SK-N-SH (cell line): Measurements from ENCODE around the gene FOXA3. TPM values are rescaled to one million over a fixed set of nuclear protein-coding genes. Genes with fewer than 3 reads are reported as not detected.

Experiments used
- CTCF ChIA-PET: fragments of 300-600, 350-600 bp; formaldehyde crosslinking; extraction: SDS; loops from one replicate; lab custom pipeline; 2021; lab: Yijun Ruan, JAX
- POLR2A ChIA-PET: fragments of 350-600 bp; sonication (Branson Sonifier 250); formaldehyde crosslinking; extraction: SDS; loops from one replicate; lab custom pipeline; 2020; ENCODE audit warnings: antibody characterized with exemption, inconsistent platforms; lab: Yijun Ruan, JAX
- DNase-seq: peaks from one replicate; pipeline ENCODE4 v3.0.0; 2012
- H2AFZ ChIP-seq: fragments of 200-600 bp; sonication (generic); 2 replicates; pipeline ENCODE4 v1.8.1; 2016; ENCODE audit warnings: antibody characterized with exemption, mild to moderate bottlenecking, low read depth
- H3F3A ChIP-seq: fragments of 200-600 bp; sonication (generic); replicated peaks from 2 replicates; pipeline ENCODE3; 2016; ENCODE audit warnings: antibody characterized with exemption, mild to moderate bottlenecking; ENCODE audit not compliant: insufficient read depth
- H3K27ac ChIP-seq, 2 experiments: fragments of 200-500 bp in 1 of 2; fragments of 200-600 bp in 1 of 2; sonication (Bioruptor generic) in 1 of 2; sonication (generic), shearing (Covaris generic) in 1 of 2; 2 replicates each; pipeline versions ENCODE4 v1.5.1 to v1.6.1; 2014 to 2016; ENCODE audit warnings: low read depth in 2 of 2, inconsistent platforms in 1 of 2, low read length in 1 of 2, mild to moderate bottlenecking in 1 of 2, mixed read lengths in 1 of 2
- H3K27me3 ChIP-seq: fragments of 200-600 bp; sonication (generic), shearing (Covaris generic); 2 replicates; pipeline ENCODE4 v1.6.1; 2016; ENCODE audit warnings: mixed run types; ENCODE audit not compliant: insufficient read depth
- H3K36me3 ChIP-seq, 2 experiments: fragments of 200-500 bp in 1 of 2; fragments of 200-600 bp in 1 of 2; sonication (Bioruptor generic) in 1 of 2; sonication (generic) in 1 of 2; replicated peaks in 1 of 2; 2 replicates each; pipeline versions ENCODE3 to v1.5.1; 2014 to 2016; ENCODE audit warnings: low read length in 1 of 2, mild to moderate bottlenecking in 1 of 2; ENCODE audit not compliant: insufficient read depth in 2 of 2, control insufficient read depth in 1 of 2
- H3K4me1 ChIP-seq, 2 experiments: fragments of 200-500 bp in 1 of 2; fragments of 200-600 bp in 1 of 2; sonication (Bioruptor generic) in 1 of 2; sonication (generic), shearing (Covaris generic) in 1 of 2; 2 replicates each; pipeline versions ENCODE4 v1.5.1 to v1.6.1; 2014 to 2016; ENCODE audit warnings: low read depth in 1 of 2, low read length in 1 of 2, mixed run types in 1 of 2; ENCODE audit not compliant: insufficient read depth in 2 of 2, control insufficient read depth in 1 of 2
- H3K4me2 ChIP-seq: fragments of 200-600 bp; sonication (generic), shearing (Covaris generic); 2 replicates; pipeline ENCODE4 v1.6.1; 2017; ENCODE audit warnings: mixed run types
- H3K4me3 ChIP-seq, 2 experiments: fragments of 200-500 bp in 1 of 2; fragments of 200-600 bp in 1 of 2; sonication (Bioruptor generic) in 1 of 2; sonication (generic), shearing (Covaris generic) in 1 of 2; 2 replicates each; pipeline versions ENCODE4 v1.5.1 to v1.8.1; 2014 to 2016; ENCODE audit warnings: low read depth in 2 of 2, inconsistent platforms in 1 of 2, low read length in 1 of 2, mild to moderate bottlenecking in 1 of 2, mixed read lengths in 1 of 2, moderate library complexity in 1 of 2
- H3K79me2 ChIP-seq: fragments of 200-600 bp; sonication (generic); 2 replicates; pipeline ENCODE4 v1.8.1; 2017; ENCODE audit warnings: mild to moderate bottlenecking; ENCODE audit not compliant: insufficient read depth
- H3K9ac ChIP-seq: fragments of 200-600 bp; sonication (generic); 2 replicates; pipeline ENCODE4 v1.6.1; 2017; ENCODE audit warnings: mixed run types
- H3K9me2 ChIP-seq: fragments of 200-600 bp; sonication (generic); 2 replicates; pipeline ENCODE4 v1.6.1; 2017; ENCODE audit warnings: mixed run types
- H3K9me3 ChIP-seq: fragments of 200-600 bp; sonication (generic); 2 replicates; pipeline ENCODE4 v1.6.1; 2017; ENCODE audit warnings: mixed run types, mild to moderate bottlenecking, moderate library complexity
- H4K20me1 ChIP-seq: fragments of 200-600 bp; sonication (generic); 2 replicates; pipeline ENCODE4 v1.6.1; 2017; ENCODE audit warnings: mild to moderate bottlenecking, mixed run types; ENCODE audit not compliant: insufficient read depth
- CTCF ChIP-seq: fragments of 200-600 bp; sonication (generic); IDR thresholded peaks from 2 replicates; pipeline ENCODE4 v1.6.1; 2017; ENCODE audit warnings: antibody characterized with exemption, mild to moderate bottlenecking, moderate library complexity
- FOXJ3 ChIP-seq: sonication (generic); formaldehyde crosslinking; IDR thresholded peaks from 2 replicates; pipeline ENCODE4 v1.5.1; 2020; ENCODE audit warnings: mild to moderate bottlenecking, missing genetic modification reagents
- FOXM1 ChIP-seq: IDR thresholded peaks from 2 replicates; pipeline ENCODE4 v1.4.0; 2012; ENCODE audit warnings: low read depth, mild to moderate bottlenecking
- GATA2 ChIP-seq: sonication (generic); formaldehyde crosslinking; IDR thresholded peaks from 2 replicates; pipeline ENCODE4 v1.5.0; 2020; ENCODE audit warnings: mild to moderate bottlenecking, missing genetic modification reagents
- MAX ChIP-seq: IDR thresholded peaks from 2 replicates; pipeline ENCODE4 v1.4.0; 2012; ENCODE audit warnings: low read depth
- MEF2A ChIP-seq: IDR thresholded peaks from 2 replicates; pipeline ENCODE4 v1.4.0; 2012; ENCODE audit warnings: low read depth, borderline replicate concordance
- MXI1 ChIP-seq: IDR thresholded peaks from 2 replicates; pipeline ENCODE4 v1.6.1; 2012; ENCODE audit warnings: mild to moderate bottlenecking, low read depth, low read length, improper control_type of control experiment
- NFIC ChIP-seq: IDR thresholded peaks from 2 replicates; pipeline ENCODE4 v1.4.0; 2012; ENCODE audit warnings: borderline replicate concordance
- PBX3 ChIP-seq: IDR thresholded peaks from 2 replicates; pipeline ENCODE4; 2012
- POLR2AphosphoS5 ChIP-seq: IDR thresholded peaks from 2 replicates; pipeline ENCODE4 v1.6.1; 2012; ENCODE audit warnings: low read depth, low read length
- RAD21 ChIP-seq: IDR thresholded peaks from 2 replicates; pipeline ENCODE4 v1.6.1; 2012; ENCODE audit warnings: mild to moderate bottlenecking, low read length
- RFX5 ChIP-seq: IDR thresholded peaks from 2 replicates; pipeline ENCODE4 v1.6.1; 2012; ENCODE audit warnings: mild to moderate bottlenecking, improper control_type of control experiment, low read length
- TEAD4 ChIP-seq: IDR thresholded peaks from 2 replicates; pipeline ENCODE4 v1.4.0; 2012; ENCODE audit warnings: mild to moderate bottlenecking, borderline replicate concordance; ENCODE audit not compliant: insufficient read depth
- USF1 ChIP-seq: IDR thresholded peaks from 2 replicates; pipeline ENCODE4 v1.4.0; 2012; ENCODE audit warnings: low read depth, borderline replicate concordance
- ZBTB33 ChIP-seq: IDR thresholded peaks from 2 replicates; pipeline ENCODE4 v1.4.0; 2012; ENCODE audit warnings: low read depth, borderline replicate concordance
- WGBS: methylation state at CpG from one replicate; pipeline ENCODE4 v1.1.6; 2017; ENCODE audit warnings: low lambda C conversion rate; 5-methylcytosine and 5-hydroxymethylcytosine counted together
- polyA plus RNA-seq, 3 experiments: library from polyadenylated mRNA; depleted of rRNA; stranded (reverse); fragments of >200 nt; gene quantifications; 2 replicates each; pipeline ENCODE4 v1.2.3, GENCODE V29; 2012

The FOXA3 gene
- polyA plus RNA-seq (2012; rRNA removed): 0.97 and 1.5 TPM in 2 replicates
- 0.91 and 1.0 TPM in 2 replicates for polyA plus RNA-seq (2012; cell fraction: cytosol; rRNA removed)
- 0.48 and 0.82 TPM in 2 replicates for polyA plus RNA-seq (2012; cell fraction: nucleus; rRNA removed)

- CTCF ChIA-PET: interaction anchor here (0.9 to 12.2 kb wide), 18 partner anchors 9 to 153 kb away, joined by 3 to 121 read pairs (median 4); partner anchors contain the start of genes IRF2BP1, MYPOP and SIX5
- TF ChIP-seq RAD21 (peak; percentile 33; the same call in 1 of the 2 replicates), CTCF (peak; percentile 60), POLR2AphosphoS5 (no peak)
- TF ChIP-seq, all 33 proteins: peak for 2
These were observed at the start of gene FOXA3 for GRCh38 chr19:45863840-45864628. TSS of gene FOXA3 (plus strand) at chr19:45864326. CDS start at chr19:45864457, 131 bp downstream.

GRCh38 chr19:45814851-45815480 is 49.2 kb upstream of the FOXA3 start, which contains the start of gene RSPH6A:
TSS of gene RSPH6A (minus strand) at chr19:45815308. CDS start at chr19:45815176, 132 bp downstream.
- Histone ChIP-seq H3K4me1 (peaks cover 4 to 9% of the 10 kb centered on the region in 2 experiments; a peak in 1 of 4 replicates), H3K4me3 (peak within 1 kb of the TSS in 1 of 2 experiments; percentile 1; a peak in 1 of 4 replicates), H3K9ac (no peak within 1 kb of the TSS), H3K36me3 (peaks cover 6% of the 10 kb centered on the region in 2 experiments), H4K20me1 (no peaks in the 10 kb centered on the region), H3K27me3 (no peaks in the 10 kb centered on the region), H3K9me2 (no peaks in the 10 kb centered on the region), H3K9me3 (no peaks in the 10 kb centered on the region), H3K27ac (no peak within 1 kb of the TSS), H3K79me2 (no peaks in the 10 kb centered on the region), H3F3A (peaks cover 9% of the 10 kb centered on the region), H3K4me2 (no peak within 1 kb of the TSS), H2AFZ (no peak within 1 kb of the TSS)
- WGBS: 96% methylated on average over 15 of the region's 40 CpGs
- DNase-seq: no peak
- CTCF ChIA-PET: interaction anchor here (1.1 to 10.4 kb wide), 4 partner anchors 13 to 69 kb away, joined by 6 to 137 read pairs (median 84); partner anchors contain the start of gene IRF2BP1
- POLR2A ChIA-PET: no interaction called here
- TF ChIP-seq GATA2 (CRISPR knock-in tag): no peak
- TF ChIP-seq FOXJ3 (CRISPR knock-in tag): no peak
- TF ChIP-seq CTCF: no peak
- no peak for TF ChIP-seq RFX5
- no peak for TF ChIP-seq NFIC
- TF ChIP-seq MXI1: no peak
- no peak for TF ChIP-seq TEAD4
- TF ChIP-seq MAX: no peak
- TF ChIP-seq MEF2A: no peak
- TF ChIP-seq PBX3: no peak
- TF ChIP-seq ZBTB33: no peak
- TF ChIP-seq FOXM1: no peak
- TF ChIP-seq USF1: no peak

More at GRCh38 chr19:45863840-45864628, at the start of gene FOXA3:
- Histone ChIP-seq H3K27me3 (peaks cover 19% of the 10 kb centered on the region; the same call in 1 of the 2 replicates), H3K9ac (no peak within 1 kb of the TSS), H3K36me3 (peaks cover 2 to 23% of the 10 kb centered on the region in 2 experiments), H3K4me1 (peaks cover 0 to 6% of the 10 kb centered on the region in 2 experiments; a peak in 2 of 4 replicates), H3K79me2 (peaks cover 38% of the 10 kb centered on the region), H2AFZ (peak within 1 kb of the TSS; percentile 99), H3K9me2 (no peaks in the 10 kb centered on the region), H3K4me2 (peak within 1 kb of the TSS; percentile 73), H3F3A (peaks cover 19% of the 10 kb centered on the region), H3K4me3 (peak within 1 kb of the TSS; percentile 77 to 96), H3K27ac (no peak within 1 kb of the TSS), H3K9me3 (no peaks in the 10 kb centered on the region), H4K20me1 (no peaks in the 10 kb centered on the region)
- DNase-seq: peak; percentile 87
- POLR2A ChIA-PET: interaction anchor here (0.6 to 1.2 kb wide), 5 partner anchors 16 to 131 kb away, joined by 3 to 8 read pairs (median 4); partner anchors contain the start of genes CCDC61 and IRF2BP1
- WGBS: 9% methylated on average over 46 of the region's 71 CpGs
